GM21390 (cell line): Measurements from ENCODE around the gene DROSHA.

ENCODE experiments used
- ATAC-seq: cut with Tn5 transposase; IDR thresholded peaks from one replicate; pipeline ENCODE4 v1.9.1; 2021; ENCODE audit not compliant: unreplicated experiment

DROSHA gene

DNA sequence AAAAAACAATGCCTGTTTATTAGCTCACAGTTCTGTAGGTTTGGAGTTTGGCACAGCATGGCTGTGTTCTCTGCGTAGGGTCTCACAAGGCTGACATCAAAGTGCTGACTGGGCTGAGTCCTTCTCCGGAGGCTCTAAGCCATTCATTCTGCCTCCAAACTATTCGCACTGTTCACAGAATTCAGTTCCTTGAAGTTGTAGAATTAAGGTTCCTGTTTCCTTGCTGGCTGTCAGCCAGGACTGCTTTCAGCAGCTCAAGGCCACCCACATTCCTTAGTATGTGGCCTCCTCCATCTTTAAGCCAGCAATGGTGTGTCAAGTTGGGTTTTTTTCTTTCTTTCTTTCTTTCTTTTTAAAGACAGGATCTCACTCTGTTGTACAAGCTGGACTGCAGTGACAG is 176.6 kb downstream of the DROSHA start:
- ATAC-seq: no peak
